Erythroblast (primary cell): ENCODE results near the gene TAF6L.
A peak's percentile ranks its signal among the peaks of the same experiment; 100 is the strongest.
"Not testable (repeated sequence)": the region's sequence is repeated elsewhere in the genome, so short reads cannot be mapped to it uniquely, and the experiment has no call there.

ENCODE experiments used
- DNase-seq, 2 experiments: peaks; one replicate each; lab custom pipeline; 2025; lab: John Stamatoyannopoulos, UW
- GATA1 ChIP-seq: IDR thresholded peaks from 2 replicates; pipeline ENCODE4 v1.6.1; 2011; ENCODE audit warnings: low read depth, mild to moderate bottlenecking, control low read depth, low read length, moderate library complexity
- POLR2A ChIP-seq: IDR thresholded peaks from 2 replicates; pipeline ENCODE4 v1.6.1; 2011; ENCODE audit warnings: mild to moderate bottlenecking, low read length

TAF6L gene

GRCh38 chr11:62804310-62805075 is 33.3 kb downstream of the TAF6L start:
- peak in 1 of 2 experiments; percentile 80 for DNase-seq
- no peak for TF ChIP-seq GATA1
- no peak for TF ChIP-seq POLR2A

GRCh38 chr11:62805076-62805892 is 34.1 kb downstream of the TAF6L start, which contains the start of gene NXF1:
TSS of gene NXF1 (minus strand) at chr11:62805440. CDS start at chr11:62805356, 84 bp downstream.
- TF ChIP-seq GATA1 (no peak), POLR2A (peak; percentile 100)
- peak; percentile 97 to 99 for DNase-seq

GRCh38 chr11:62805961-62806441 is 34.8 kb downstream of the TAF6L start:
- peak in 1 of 2 experiments; percentile 63 for DNase-seq
- no peak for TF ChIP-seq GATA1
- TF ChIP-seq POLR2A = no peak

- no peak for TF ChIP-seq GATA1
- TF ChIP-seq POLR2A = no peak
- DNase-seq = no peak
Observed at GRCh38 chr11:62806611-62807121, 35.5 kb downstream of the TAF6L start.

GRCh38 chr11:62810748-62811147 is 39.6 kb downstream of the TAF6L start:
- no peak for DNase-seq
- TF ChIP-seq POLR2A (no peak), GATA1 (no peak)

GRCh38 chr11:62811659-62812058 is 40.5 kb downstream of the TAF6L start:
- TF ChIP-seq POLR2A (no peak), GATA1 (no peak)
- no peak for DNase-seq

GRCh38 chr11:62816557-62816956 is 45.4 kb downstream of the TAF6L start:
- DNase-seq = no peak
- no peak for TF ChIP-seq GATA1
- TF ChIP-seq POLR2A = no peak

- DNase-seq = no peak
- TF ChIP-seq GATA1 (no peak), POLR2A (no peak)
Observed at GRCh38 chr11:62817129-62817528, 45.9 kb downstream of the TAF6L start.

- no peak for DNase-seq
- TF ChIP-seq GATA1 (no peak), POLR2A (no peak)
Observed at GRCh38 chr11:62823677-62824076, 52.5 kb downstream of the TAF6L start.

- not testable (repeated sequence) for DNase-seq
Observed at GRCh38 chr11:62828130-62828529, 56.9 kb downstream of the TAF6L start.

GRCh38 chr11:62830904-62831519 is 59.8 kb downstream of the TAF6L start:
- peak in 1 of 2 experiments; percentile 79 for DNase-seq
- TF ChIP-seq POLR2A = no peak
- no peak for TF ChIP-seq GATA1

- TF ChIP-seq POLR2A = peak; percentile 86
- no peak for TF ChIP-seq GATA1
- DNase-seq = peak; percentile 99 to 100
Observed at GRCh38 chr11:62831520-62832335, 60.5 kb downstream of the TAF6L start, which contains the start of gene STX5. TSS of gene STX5 (minus strand) at chr11:62832051. CDS start at chr11:62831243, 808 bp downstream.
